PC-3 (cell line): ENCODE results near the gene NFE2L1. TPM values are rescaled to one million over a fixed set of nuclear protein-coding genes. Genes with fewer than 3 reads are reported as not detected.

ENCODE experiments used
- ATAC-seq: fragments of 200-7000 bp; cut with Tn5 transposase; 2 replicates; pipeline ENCODE4 v1.9.1; 2020; ENCODE audit warnings: mild to moderate bottlenecking, moderate library complexity
- BruUV-seq: library from RNA; stranded (reverse); fragments of 400-500 nt; replicated peaks from 2 replicates; lab custom pipeline; 2021; lab: Mats Ljungman, UMichigan
- CTCF ChIA-PET: fragments of 300-600 bp; sonication (Branson Sonifier 250); formaldehyde crosslinking; loops from one replicate; lab custom pipeline; 2022; ENCODE audit warnings: antibody characterized with exemption; lab: Charles Lee
- POLR2A ChIA-PET: fragments of 300-600 bp; sonication (Branson Sonifier 250); formaldehyde crosslinking; loops from one replicate; lab custom pipeline; 2022; ENCODE audit warnings: antibody characterized with exemption; ENCODE audit not compliant: unreplicated experiment; lab: Charles Lee
- DNase-seq: peaks from one replicate; pipeline ENCODE4 v3.0.0-alpha.2; 2015
- H2AFZ ChIP-seq: fragments of 300-600 bp; sonication (generic); 2 replicates; pipeline ENCODE4 v1.6.0; 2016; ENCODE audit warnings: antibody characterized with exemption, low read length
- H3F3A ChIP-seq: fragments of 300-600 bp; sonication (generic); one replicate; pipeline ENCODE4 v1.6.0; 2017; ENCODE audit warnings: antibody characterized with exemption, low read length, control low read depth, mild to moderate bottlenecking; ENCODE audit not compliant: unreplicated experiment
- H3K27ac ChIP-seq: fragments of 300-600 bp; sonication (generic); 2 replicates; pipeline ENCODE4 v1.5.1; 2016; ENCODE audit warnings: mild to moderate bottlenecking, low read length
- H3K27me3 ChIP-seq: fragments of 300-600 bp; sonication (generic); 2 replicates; pipeline ENCODE4 v1.6.1; 2016; ENCODE audit warnings: low read length, mixed read lengths
- H3K36me3 ChIP-seq: fragments of 300-600 bp; sonication (generic); 2 replicates; pipeline ENCODE4 v1.6.1; 2016; ENCODE audit warnings: low read depth, mixed run types, low read length, mixed read lengths
- H3K4me1 ChIP-seq: fragments of 300-600 bp; sonication (generic); 2 replicates; pipeline ENCODE4 v1.5.1; 2016; ENCODE audit warnings: low read length; ENCODE audit not compliant: insufficient read depth
- H3K4me2 ChIP-seq: fragments of 300-600 bp; sonication (generic); 2 replicates; pipeline ENCODE4 v1.6.0; 2016; ENCODE audit warnings: low read length
- H3K4me3 ChIP-seq: fragments of 300-600 bp; sonication (generic); 2 replicates; pipeline ENCODE4 v1.5.1; 2016; ENCODE audit warnings: mild to moderate bottlenecking, low read length, mixed read lengths
- H3K79me2 ChIP-seq: fragments of 300-600 bp; sonication (generic); 2 replicates; pipeline ENCODE4 v1.6.1; 2017; ENCODE audit warnings: low read length, mixed read lengths
- H3K9ac ChIP-seq: fragments of 300-600 bp; sonication (generic); 2 replicates; pipeline ENCODE4 v1.6.0; 2016; ENCODE audit warnings: mild to moderate bottlenecking, low read length
- H3K9me2 ChIP-seq: fragments of 300-600 bp; sonication (generic); replicated peaks from 2 replicates; pipeline ENCODE4 v1.6.1; 2016; ENCODE audit warnings: mixed run types, low read length, mixed read lengths
- H3K9me3 ChIP-seq: fragments of 300-600 bp; sonication (generic); 2 replicates; pipeline ENCODE4 v1.6.1; 2016; ENCODE audit warnings: low read length, mixed read lengths
- H4K20me1 ChIP-seq: fragments of 300-600 bp; sonication (generic); 2 replicates; pipeline ENCODE4 v1.6.1; 2016; ENCODE audit warnings: low read length, mixed read lengths
- CTCF ChIP-seq: fragments of 300-600 bp; sonication (generic); conservative IDR thresholded peaks from 2 replicates; pipeline ENCODE4 v1.5.1; 2017; ENCODE audit warnings: antibody characterized with exemption, low read depth, mild to moderate bottlenecking, low read length
- EZH2 ChIP-seq: fragments of 300-600 bp; sonication (generic); IDR thresholded peaks from one replicate; pipeline ENCODE4 v1.6.1; 2017; ENCODE audit warnings: antibody characterized with exemption, mild to moderate bottlenecking, low read length; ENCODE audit not compliant: unreplicated experiment
- EZH2phosphoT487 ChIP-seq: fragments of 300-600 bp; sonication (generic); IDR thresholded peaks from 2 replicates; pipeline ENCODE4 v1.6.1; 2018; ENCODE audit warnings: mild to moderate bottlenecking, antibody characterized with exemption, low read length, borderline replicate concordance
- intact Hi-C: fragments of 100-400 bp; cut with micrococcal nuclease; formaldehyde crosslinking; loops from 2 replicates; pipeline ENCODE4 v1.9.0; 2023
- total RNA-seq: library from RNA; depleted of rRNA; stranded (reverse); fragments of >200 nt; gene quantifications from 2 replicates; pipeline ENCODE4 v1.2.3, GENCODE V29; 2014

NFE2L1 gene
- total RNA-seq, 1 experiment from 2014 or later, result 45.1 TPM

GRCh38 chr17:48095611-48096010 is 47.5 kb downstream of the NFE2L1 start:
- no peaks in the 10 kb centered on the region for H3K27me3 ChIP-seq
- intact Hi-C loops, result no loop called here
- H4K20me1 ChIP-seq, result peaks cover 25% of the 10 kb centered on the region
- ATAC-seq, result no peak
- no peak for DNase-seq
- peaks cover 6% of the 10 kb centered on the region for H3K4me1 ChIP-seq
- no peaks in the 10 kb centered on the region for H3K9me3 ChIP-seq
- H3K4me2 ChIP-seq, result no peak overlapping the region
- H3K9ac ChIP-seq, result no peak overlapping the region
- no peaks in the 10 kb centered on the region for H3K9me2 ChIP-seq
- no peaks in the 10 kb centered on the region for H3F3A ChIP-seq
- peaks cover 23% of the 10 kb centered on the region; the same call in 1 of the 2 replicates for H3K36me3 ChIP-seq
- no peak for TF ChIP-seq EZH2
- no peak for TF ChIP-seq CTCF
- TF ChIP-seq EZH2phosphoT487, result no peak
- H2AFZ ChIP-seq, result no peak overlapping the region
- ChIA-PET POLR2A (no interaction called here), CTCF (no interaction called here)
- H3K27ac ChIP-seq, result no peak overlapping the region
- no TSS peak for BruUV-seq
- H3K4me3 ChIP-seq, result no peak overlapping the region
- H3K79me2 ChIP-seq, result peaks cover 100% of the 10 kb centered on the region

DNA sequence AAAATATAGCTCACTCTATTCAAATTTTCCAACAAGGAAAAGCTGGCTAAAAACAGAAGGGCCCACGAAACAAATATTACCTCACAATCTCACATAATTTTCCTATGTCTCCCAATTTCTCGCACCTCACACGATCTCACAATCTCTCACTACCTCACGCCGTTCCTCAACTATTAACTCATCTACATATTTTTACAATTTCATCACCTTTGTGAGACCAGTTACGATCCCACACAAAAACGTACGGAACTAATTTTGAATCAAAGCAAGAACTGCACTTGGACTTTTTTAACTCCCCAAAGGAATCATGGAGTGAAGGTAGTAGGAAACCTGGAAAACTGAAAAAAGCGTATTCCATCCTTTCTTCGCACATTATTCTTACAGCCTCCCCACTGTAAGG is 52.0 kb downstream of the NFE2L1 start:
- TF ChIP-seq CTCF (no peak), EZH2phosphoT487 (no peak), EZH2 (no peak)
- Histone ChIP-seq H3K4me2 (peak overlapping the region; percentile 93), H3K36me3 (peaks cover 8% of the 10 kb centered on the region; the same call in 1 of the 2 replicates), H4K20me1 (peaks cover 16% of the 10 kb centered on the region), H3K9me3 (no peaks in the 10 kb centered on the region), H3K27ac (no peak overlapping the region), H3K9ac (peak overlapping the region; percentile 85), H3K4me1 (peaks cover 10% of the 10 kb centered on the region), H3K4me3 (peak overlapping the region; percentile 78), H3K9me2 (no peaks in the 10 kb centered on the region), H2AFZ (peak overlapping the region; percentile 73), H3F3A (no peaks in the 10 kb centered on the region), H3K79me2 (peaks cover 60% of the 10 kb centered on the region), H3K27me3 (no peaks in the 10 kb centered on the region)
- CTCF ChIA-PET, result interaction anchor here (0.7 kb wide), 1 partner anchor 75 kb away, joined by 4 read pairs; no protein-coding TSS in a partner anchor
- intact Hi-C loops, result loop anchor here (2.0 kb wide), 3 partner anchors 31 to 75 kb away; partner anchors contain the start of gene NFE2L1
- DNase-seq (no peak), ATAC-seq (no peak)
- POLR2A ChIA-PET, result interaction anchor here (0.7 to 1.1 kb wide), 2 partner anchors 12 to 75 kb away, joined by 3 read pairs; no protein-coding TSS in a partner anchor
- TSS peak; percentile 51 for BruUV-seq

- no peaks in the 10 kb centered on the region for H3K9me3 ChIP-seq
- peak; percentile 52 for ATAC-seq
- no TSS peak for BruUV-seq
- ChIA-PET CTCF (interaction anchor here (0.7 kb wide), 1 partner anchor 75 kb away, joined by 4 read pairs; no protein-coding TSS in a partner anchor), POLR2A (interaction anchor here (0.7 to 1.1 kb wide), 2 partner anchors 11 to 144 kb away, joined by 3 to 4 read pairs; no protein-coding TSS in a partner anchor)
- H3K79me2 ChIP-seq, result peaks cover 55% of the 10 kb centered on the region
- peak; percentile 79 for DNase-seq
- no peak for TF ChIP-seq CTCF
- no peak for TF ChIP-seq EZH2phosphoT487
- no peak for TF ChIP-seq EZH2
- peak overlapping the region; percentile 85 for H3K9ac ChIP-seq
- H3K4me3 ChIP-seq, result peak overlapping the region; percentile 78
- peak overlapping the region; percentile 67 for H3K27ac ChIP-seq
- intact Hi-C loops, result loop anchor here (2.0 kb wide), 3 partner anchors 30 to 76 kb away; partner anchors contain the start of gene NFE2L1
- H2AFZ ChIP-seq, result peak overlapping the region; percentile 73
- H3K9me2 ChIP-seq, result no peaks in the 10 kb centered on the region
- H3K4me2 ChIP-seq, result peak overlapping the region; percentile 93
- H3F3A ChIP-seq, result no peaks in the 10 kb centered on the region
- peaks cover 16% of the 10 kb centered on the region for H4K20me1 ChIP-seq
- peaks cover 10% of the 10 kb centered on the region for H3K4me1 ChIP-seq
- no peaks in the 10 kb centered on the region for H3K27me3 ChIP-seq
- H3K36me3 ChIP-seq, result peaks cover 4% of the 10 kb centered on the region; the same call in 1 of the 2 replicates
These were observed 52.4 kb downstream of the NFE2L1 start for GRCh38 chr17:48100591-48101011.
